IMR-90 (cell line): ENCODE results near the gene PLD1. TPM values are rescaled to one million over a fixed set of nuclear protein-coding genes. Genes with fewer than 3 reads are reported as not detected.

Source experiments
- ATAC-seq: fragments of 200-7000 bp; cut with Tn5 transposase; 2 replicates; pipeline ENCODE4 v1.9.1; 2020; ENCODE audit warnings: low read depth, mild to moderate bottlenecking, moderate library complexity
- BruUV-seq: library from RNA; stranded (reverse); fragments of 400-500 nt; replicated peaks from 2 replicates; lab custom pipeline; 2021; lab: Mats Ljungman, UMichigan
- CTCF ChIA-PET: fragments of 300-600 bp; formaldehyde crosslinking; extraction: SDS; loops from one replicate; lab custom pipeline; 2021; ENCODE audit warnings: antibody characterized with exemption; lab: Yijun Ruan, JAX
- POLR2A ChIA-PET: fragments of 300-600 bp; sonication (Branson Sonifier 250); formaldehyde crosslinking; loops from one replicate; lab custom pipeline; 2022; ENCODE audit warnings: antibody characterized with exemption; ENCODE audit not compliant: unreplicated experiment; lab: Charles Lee
- DNase-seq: peaks from one replicate; pipeline ENCODE4 v3.0.0; 2013
- H2AFZ ChIP-seq: replicated peaks from 2 replicates; pipeline ENCODE3; 2013; ENCODE audit warnings: low read length, mild to moderate bottlenecking; ENCODE audit not compliant: poor library complexity
- H2AK5ac ChIP-seq: 2 replicates; pipeline ENCODE4 v1.6.1; 2013; ENCODE audit warnings: low read depth, low read length, inconsistent platforms
- H2AK9ac ChIP-seq: replicated peaks from 2 replicates; pipeline ENCODE3; 2013; ENCODE audit warnings: mild to moderate bottlenecking, low read depth, low read length, moderate library complexity; ENCODE audit not compliant: poor library complexity
- H2BK120ac ChIP-seq: 2 replicates; pipeline ENCODE4 v1.6.1; 2013; ENCODE audit warnings: low read depth, low read length, inconsistent platforms
- H2BK15ac ChIP-seq: 3 replicates; pipeline ENCODE4 v1.6.1; 2013; ENCODE audit warnings: low read depth, low read length, inconsistent platforms
- H2BK20ac ChIP-seq: 2 replicates; pipeline ENCODE4 v1.6.1; 2013; ENCODE audit warnings: low read depth, mild to moderate bottlenecking, inconsistent platforms, low read length, moderate library complexity
- H2BK5ac ChIP-seq: 2 replicates; pipeline ENCODE4 v1.6.1; 2013; ENCODE audit warnings: mild to moderate bottlenecking, low read depth, low read length, inconsistent platforms; ENCODE audit not compliant: poor library complexity, severe bottlenecking
- H3K14ac ChIP-seq: replicated peaks from 2 replicates; pipeline ENCODE4 v1.6.1; 2013; ENCODE audit warnings: low read depth, low read length, inconsistent platforms
- H3K18ac ChIP-seq: 2 replicates; pipeline ENCODE4 v1.6.1; 2013; ENCODE audit warnings: low read depth, low read length, control low read depth
- H3K23ac ChIP-seq: 2 replicates; pipeline ENCODE4 v1.6.1; 2013; ENCODE audit warnings: low read depth, low read length, inconsistent platforms
- H3K27ac ChIP-seq: 2 replicates; pipeline ENCODE4 v1.5.1; 2013; ENCODE audit warnings: mild to moderate bottlenecking, control low read depth, low read length; ENCODE audit not compliant: insufficient read depth
- H3K27me3 ChIP-seq: 2 replicates; pipeline ENCODE4 v1.6.1; 2013; ENCODE audit warnings: low read length; ENCODE audit not compliant: control insufficient read depth, insufficient read depth
- H3K36me3 ChIP-seq: 2 replicates; pipeline ENCODE4 v1.6.1; 2013; ENCODE audit warnings: low read length, mixed read lengths; ENCODE audit not compliant: control insufficient read depth, insufficient read depth
- H3K4ac ChIP-seq: 2 replicates; pipeline ENCODE4 v1.6.1; 2013; ENCODE audit warnings: low read depth, low read length, inconsistent platforms
- H3K4me1 ChIP-seq: 2 replicates; pipeline ENCODE4 v1.6.1; 2013; ENCODE audit warnings: low read length, mixed read lengths; ENCODE audit not compliant: control insufficient read depth, insufficient read depth
- H3K4me2 ChIP-seq: 2 replicates; pipeline ENCODE4 v1.6.1; 2013; ENCODE audit warnings: low read depth, mild to moderate bottlenecking, control low read depth, low read length, moderate library complexity
- H3K4me3 ChIP-seq: 2 replicates; pipeline ENCODE4 v1.5.1; 2013; ENCODE audit warnings: low read depth, mild to moderate bottlenecking, control low read depth, low read length, moderate library complexity; ENCODE audit not compliant: insufficient read depth
- H3K56ac ChIP-seq: 2 replicates; pipeline ENCODE4 v1.6.1; 2013; ENCODE audit warnings: low read length, inconsistent platforms; ENCODE audit not compliant: insufficient read depth; ENCODE audit errors: extremely low read depth
- H3K79me1 ChIP-seq, 2 experiments: 2 replicates each; pipeline ENCODE4 v1.6.1; 2013; ENCODE audit warnings: low read length in 2 of 2, inconsistent platforms in 1 of 2, low read depth in 1 of 2
- H3K9ac ChIP-seq: 2 replicates; pipeline ENCODE4 v1.6.1; 2013; ENCODE audit warnings: low read depth, low read length, control low read depth
- H3K9me1 ChIP-seq: 2 replicates; pipeline ENCODE4 v1.6.1; 2013; ENCODE audit warnings: low read length, inconsistent platforms; ENCODE audit not compliant: insufficient read depth
- H3K9me3 ChIP-seq: 2 replicates; pipeline ENCODE4 v1.6.1; 2013; ENCODE audit warnings: low read length; ENCODE audit not compliant: control insufficient read depth, insufficient read depth
- H4K20me1 ChIP-seq: 2 replicates; pipeline ENCODE4 v1.6.1; 2013; ENCODE audit warnings: low read length, inconsistent platforms; ENCODE audit not compliant: insufficient read depth
- H4K5ac ChIP-seq: 2 replicates; pipeline ENCODE4 v1.6.1; 2013; ENCODE audit warnings: mild to moderate bottlenecking, low read depth, low read length, control low read depth
- H4K8ac ChIP-seq, 2 experiments: 2 replicates each; pipeline ENCODE4 v1.6.1; 2013; ENCODE audit warnings: low read depth in 2 of 2, low read length in 2 of 2, control low read depth in 1 of 2, inconsistent platforms in 1 of 2
- H4K91ac ChIP-seq: 2 replicates; pipeline ENCODE4 v1.6.1; 2013; ENCODE audit warnings: low read depth, low read length, inconsistent platforms; ENCODE audit not compliant: insufficient read depth
- BHLHE40 ChIP-seq: fragments of 150-350 bp; IDR thresholded peaks from 2 replicates; pipeline ENCODE4 v1.6.1; 2016; ENCODE audit warnings: mild to moderate bottlenecking, low read depth, low read length
- CEBPB ChIP-seq: IDR thresholded peaks from 2 replicates; pipeline ENCODE4 v1.6.1; 2012; ENCODE audit warnings: low read depth, low read length, improper control_type of control experiment
- CHD1 ChIP-seq: IDR thresholded peaks from 2 replicates; pipeline ENCODE4 v1.6.1; 2012; ENCODE audit warnings: low read depth, low read length, improper control_type of control experiment
- CTCF ChIP-seq: conservative IDR thresholded peaks from 2 replicates; pipeline ENCODE4 v1.5.1; 2012; ENCODE audit warnings: mild to moderate bottlenecking, low read depth, low read length, improper control_type of control experiment
- FOS ChIP-seq: fragments of 150-350 bp; IDR thresholded peaks from 2 replicates; pipeline ENCODE4 v1.6.1; 2016; ENCODE audit warnings: low read depth, low read length
- MAFK ChIP-seq: IDR thresholded peaks from 2 replicates; pipeline ENCODE4 v1.6.1; 2012; ENCODE audit warnings: low read depth, low read length, improper control_type of control experiment
- MAZ ChIP-seq: IDR thresholded peaks from 2 replicates; pipeline ENCODE4 v1.6.1; 2012; ENCODE audit warnings: low read depth, mild to moderate bottlenecking, low read length, improper control_type of control experiment, moderate library complexity, borderline replicate concordance
- MXI1 ChIP-seq: IDR thresholded peaks from 2 replicates; pipeline ENCODE4 v1.6.1; 2012; ENCODE audit warnings: low read depth, mild to moderate bottlenecking, low read length, moderate library complexity, borderline replicate concordance
- NFE2L2 ChIP-seq: fragments of 150-350 bp; IDR thresholded peaks from 2 replicates; pipeline ENCODE4 v1.6.1; 2016; ENCODE audit warnings: low read depth, mild to moderate bottlenecking, low read length
- POLR2A ChIP-seq: IDR thresholded peaks from 2 replicates; pipeline ENCODE4 v1.6.1; 2012; ENCODE audit warnings: mild to moderate bottlenecking, low read depth, low read length
- RCOR1 ChIP-seq: IDR thresholded peaks from 2 replicates; pipeline ENCODE4 v1.6.1; 2012; ENCODE audit warnings: mild to moderate bottlenecking, low read length, improper control_type of control experiment; ENCODE audit not compliant: insufficient replicate concordance
- RFX5 ChIP-seq: IDR thresholded peaks from 2 replicates; pipeline ENCODE4 v1.8.0; 2012; ENCODE audit warnings: low read depth, mild to moderate bottlenecking, low read length, moderate library complexity
- SMC3 ChIP-seq: fragments of 150-350 bp; IDR thresholded peaks from 2 replicates; pipeline ENCODE4 v1.6.1; 2016; ENCODE audit warnings: low read depth, mild to moderate bottlenecking, antibody characterized with exemption, low read length, moderate library complexity
- USF2 ChIP-seq: fragments of 150-350 bp; IDR thresholded peaks from 2 replicates; pipeline ENCODE4 v1.6.1; 2017; ENCODE audit warnings: mild to moderate bottlenecking, antibody characterized with exemption, low read length, low read depth
- WGBS, 2 experiments: methylation state at CpG; one replicate each; pipeline versions ENCODE4 v1.1.5 to v1.1.7; 2013; ENCODE audit warnings: missing lambda C conversion rate in 2 of 2; ENCODE audit not compliant: insufficient read length in 1 of 2; ENCODE audit errors: extremely low coverage in 2 of 2; 5-methylcytosine and 5-hydroxymethylcytosine counted together
- dilution Hi-C: fragments of 300-500 bp; cut with HindIII; formaldehyde crosslinking; loops from one replicate; pipeline ENCODE4 v1.14.3; 2018; ENCODE audit warnings: low sequenced_read_pairs; ENCODE audit not compliant: unreplicated experiment
- in situ Hi-C: fragments of 300-500 bp; cut with MboI; formaldehyde crosslinking; loops from 3 replicates; pipeline ENCODE4 v1.14.3; 2019; ENCODE audit warnings: low sequenced_read_pairs, inconsistent platforms, mixed read lengths
- intact Hi-C: fragments of 100-400 bp; cut with micrococcal nuclease; formaldehyde crosslinking; loops from 2 replicates; pipeline ENCODE4 v1.10.0; 2022
- polyA plus RNA-seq, 3 experiments: library from polyadenylated mRNA; depleted of rRNA; stranded (reverse); fragments of >200 nt; gene quantifications; 2 replicates each; pipeline ENCODE4 v1.2.3, GENCODE V29; 2012; ENCODE audit warnings: low replicate concordance in 1 of 3
- total RNA-seq: library from RNA; depleted of rRNA; stranded (reverse); fragments of >200 nt; gene quantifications from 2 replicates; pipeline ENCODE4 v1.2.3, GENCODE V29; 2012
- TF ChIP-seq, protein P1 (sequence below): fragments of 150-350 bp; IDR thresholded peaks from 2 replicates; pipeline ENCODE4 v1.6.1; 2016; ENCODE audit warnings: low read depth, mild to moderate bottlenecking, low read length, moderate library complexity, borderline replicate concordance

The PLD1 gene
- total and polyA plus RNA-seq, 2 of the 4 experiments (the other 2 are of a cell fraction) = 3.3 to 9.7 TPM

- in situ Hi-C loops = loop anchor here (25.0 kb wide), 1 partner anchor 798 kb away; no protein-coding TSS in a partner anchor
These were observed 49.8 kb downstream of the PLD1 start for GRCh38 chr3:171760477-171760876.

More at GRCh38 chr3:171760477-171760876, 49.8 kb downstream of the PLD1 start:
- no peak overlapping the region for H3K56ac ChIP-seq
- H4K5ac ChIP-seq = no peak overlapping the region
- no peak overlapping the region for H2AK9ac ChIP-seq
- H3K18ac ChIP-seq = no peak overlapping the region
- no peak overlapping the region for H3K4ac ChIP-seq
- H3K9me3 ChIP-seq = no peaks in the 10 kb centered on the region
- no peak overlapping the region for H2BK5ac ChIP-seq
- H2BK20ac ChIP-seq = no peak overlapping the region
- no CpG with 5 or more reads among the region's 2 CpGs for WGBS, 2 experiments
- 0 out of 4 replicates have a peak, but pooled peaks cover 0 to 6% of the 10 kb centered on the region in 2 experiments for H3K79me1 ChIP-seq
- H3K9ac ChIP-seq = no peak overlapping the region
- no peak overlapping the region for H3K4me3 ChIP-seq
- no peak overlapping the region for H3K23ac ChIP-seq
- no peak overlapping the region for H2BK120ac ChIP-seq
- no TSS peak for BruUV-seq
- TF ChIP-seq SMC3 (no peak), NFE2L2 (no peak), RFX5 (no peak), USF2 (no peak), FOS (no peak), RCOR1 (no peak), MXI1 (no peak), POLR2A (no peak), BHLHE40 (no peak), MAZ (no peak), CEBPB (no peak), CHD1 (no peak), MAFK (no peak), CTCF (no peak)
- TF ChIP-seq, protein P1, sequence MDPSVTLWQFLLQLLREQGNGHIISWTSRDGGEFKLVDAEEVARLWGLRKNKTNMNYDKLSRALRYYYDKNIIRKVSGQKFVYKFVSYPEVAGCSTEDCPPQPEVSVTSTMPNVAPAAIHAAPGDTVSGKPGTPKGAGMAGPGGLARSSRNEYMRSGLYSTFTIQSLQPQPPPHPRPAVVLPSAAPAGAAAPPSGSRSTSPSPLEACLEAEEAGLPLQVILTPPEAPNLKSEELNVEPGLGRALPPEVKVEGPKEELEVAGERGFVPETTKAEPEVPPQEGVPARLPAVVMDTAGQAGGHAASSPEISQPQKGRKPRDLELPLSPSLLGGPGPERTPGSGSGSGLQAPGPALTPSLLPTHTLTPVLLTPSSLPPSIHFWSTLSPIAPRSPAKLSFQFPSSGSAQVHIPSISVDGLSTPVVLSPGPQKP = no peak
- H3K36me3 ChIP-seq = peaks cover 2% of the 10 kb centered on the region; the same call in 1 of the 2 replicates
- H2AK5ac ChIP-seq = no peak overlapping the region
- intact Hi-C loops = no loop called here
- DNase-seq (no peak), ATAC-seq (no peak)
- no peak overlapping the region for H2BK15ac ChIP-seq
- no peak overlapping the region for H4K8ac ChIP-seq
- ChIA-PET CTCF (no interaction called here), POLR2A (no interaction called here)
- no peaks in the 10 kb centered on the region for H4K20me1 ChIP-seq
- no peak overlapping the region for H3K4me2 ChIP-seq
- no peaks in the 10 kb centered on the region for H3K4me1 ChIP-seq
- no peak overlapping the region for H4K91ac ChIP-seq
- H3K9me1 ChIP-seq = 0 out of 2 replicates have a peak, but pooled peaks cover 8% of the 10 kb centered on the region
- H3K27ac ChIP-seq = no peak overlapping the region
- no peak overlapping the region for H2AFZ ChIP-seq
- no peak overlapping the region for H3K14ac ChIP-seq
- dilution Hi-C loops = no loop called here
- H3K27me3 ChIP-seq = no peaks in the 10 kb centered on the region
